Left ventricle myocardium inferior (tissue), 1 donor: ENCODE results near the gene NGRN. TPM values are rescaled to one million over a fixed set of nuclear protein-coding genes. Genes with fewer than 3 reads are reported as not detected.

Source experiments
- DNase-seq: peaks from one replicate; pipeline ENCODE4 v3.0.0-alpha.2; 2020
- H3K27ac ChIP-seq: fragments of 200-600 bp; replicated peaks from 2 replicates; pipeline ENCODE4 v1.8.0; 2021
- H3K27me3 ChIP-seq: fragments of 200-600 bp; 2 replicates; pipeline ENCODE4 v1.8.0; 2021; ENCODE audit warnings: low read depth
- H3K36me3 ChIP-seq: fragments of 200-600 bp; 2 replicates; pipeline ENCODE4 v1.8.0; 2021
- H3K4me1 ChIP-seq: fragments of 200-600 bp; 2 replicates; pipeline ENCODE4 v1.8.0; 2021
- H3K4me3 ChIP-seq: fragments of 200-600 bp; 2 replicates; pipeline ENCODE4 v1.8.0; 2021; ENCODE audit warnings: mild to moderate bottlenecking, moderate library complexity
- H3K9me3 ChIP-seq: fragments of 200-600 bp; replicated peaks from 2 replicates; pipeline ENCODE4 v1.8.0; 2021
- intact Hi-C: fragments of 100-400 bp; cut with micrococcal nuclease; formaldehyde crosslinking; loops from one replicate; pipeline ENCODE4 v1.11.0; 2022
- total RNA-seq: library from RNA; stranded (reverse); fragmentation: NEBNext Ultra II Directional; extraction: Animal tissue kit (Norgen Biotek cat#: 25700); gene quantifications from one replicate; pipeline ENCODE4 v1.2.1, GENCODE V29; 2021
- TF ChIP-seq, protein P1 (sequence below): fragments of 200-600 bp; IDR thresholded peaks from 2 replicates; pipeline ENCODE4 v1.8.0; 2021; ENCODE audit warnings: antibody characterized with exemption, mild to moderate bottlenecking, borderline replicate concordance
- donor health status: DM: no; HTN: yes; CAD: no; lungs with severe emphysema.

Gene NGRN
- total RNA-seq, 1 donor from 2014 or later: 120 TPM

DNA sequence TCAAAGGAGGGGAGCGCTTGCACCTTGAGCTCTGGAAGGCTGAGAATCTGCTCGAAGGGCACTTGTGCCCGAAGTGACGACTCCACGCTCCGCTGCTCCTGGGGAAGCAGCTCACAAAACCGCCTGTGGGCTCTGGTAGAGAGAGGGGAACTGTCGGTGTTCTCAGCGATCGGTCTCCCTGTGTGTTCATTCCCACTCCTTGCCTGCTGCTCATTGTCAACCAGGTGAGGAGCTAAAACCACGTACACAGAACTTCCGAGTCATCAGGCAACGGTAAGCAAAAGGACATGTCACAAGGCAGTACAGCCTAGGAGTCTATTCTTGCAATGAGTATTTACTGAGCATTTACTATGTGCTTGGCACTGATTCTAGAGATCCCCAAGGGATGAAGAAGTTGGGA is 33.3 kb upstream of the NGRN start:
- TF ChIP-seq, protein P1, sequence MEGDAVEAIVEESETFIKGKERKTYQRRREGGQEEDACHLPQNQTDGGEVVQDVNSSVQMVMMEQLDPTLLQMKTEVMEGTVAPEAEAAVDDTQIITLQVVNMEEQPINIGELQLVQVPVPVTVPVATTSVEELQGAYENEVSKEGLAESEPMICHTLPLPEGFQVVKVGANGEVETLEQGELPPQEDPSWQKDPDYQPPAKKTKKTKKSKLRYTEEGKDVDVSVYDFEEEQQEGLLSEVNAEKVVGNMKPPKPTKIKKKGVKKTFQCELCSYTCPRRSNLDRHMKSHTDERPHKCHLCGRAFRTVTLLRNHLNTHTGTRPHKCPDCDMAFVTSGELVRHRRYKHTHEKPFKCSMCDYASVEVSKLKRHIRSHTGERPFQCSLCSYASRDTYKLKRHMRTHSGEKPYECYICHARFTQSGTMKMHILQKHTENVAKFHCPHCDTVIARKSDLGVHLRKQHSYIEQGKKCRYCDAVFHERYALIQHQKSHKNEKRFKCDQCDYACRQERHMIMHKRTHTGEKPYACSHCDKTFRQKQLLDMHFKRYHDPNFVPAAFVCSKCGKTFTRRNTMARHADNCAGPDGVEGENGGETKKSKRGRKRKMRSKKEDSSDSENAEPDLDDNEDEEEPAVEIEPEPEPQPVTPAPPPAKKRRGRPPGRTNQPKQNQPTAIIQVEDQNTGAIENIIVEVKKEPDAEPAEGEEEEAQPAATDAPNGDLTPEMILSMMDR: no peak
- intact Hi-C loops: no loop called here
- Histone ChIP-seq H3K27me3 (no peaks in the 10 kb centered on the region), H3K4me3 (peak overlapping the region; percentile 74), H3K36me3 (peaks cover 61% of the 10 kb centered on the region), H3K9me3 (no peaks in the 10 kb centered on the region), H3K4me1 (peaks cover 65% of the 10 kb centered on the region), H3K27ac (peak overlapping the region; percentile 92)
- no peak for DNase-seq

DNA sequence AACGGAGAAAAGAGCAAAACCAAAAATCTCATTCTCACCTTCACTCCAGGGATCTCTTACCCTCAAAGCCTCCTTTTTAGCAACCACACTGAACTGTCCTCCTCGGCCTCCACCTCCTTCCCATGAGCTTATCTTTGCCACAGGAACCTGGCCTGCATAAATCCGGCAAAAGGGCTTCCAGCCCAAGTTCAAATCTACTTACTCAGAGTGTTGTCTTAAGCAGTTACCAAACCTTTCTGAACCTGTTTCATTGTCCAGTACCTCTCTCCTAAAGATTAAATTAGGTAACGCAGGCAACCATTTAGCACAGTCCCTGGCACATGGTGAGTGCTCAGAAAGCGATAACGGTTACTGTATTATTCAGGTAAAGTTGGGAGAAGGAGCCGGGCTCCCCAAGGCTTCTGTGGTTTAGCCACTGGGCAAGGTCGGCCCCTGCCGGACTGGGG is 32.5 kb upstream of the NGRN start:
- no peaks in the 10 kb centered on the region for H3K9me3 ChIP-seq
- H3K4me3 ChIP-seq: peak overlapping the region; percentile 74
- intact Hi-C loops: no loop called here
- H3K27ac ChIP-seq: peak overlapping the region; percentile 92
- no peak for DNase-seq
- no peaks in the 10 kb centered on the region for H3K27me3 ChIP-seq
- TF ChIP-seq, protein P1: no peak
- H3K4me1 ChIP-seq: peaks cover 65% of the 10 kb centered on the region
- peaks cover 62% of the 10 kb centered on the region for H3K36me3 ChIP-seq

DNA sequence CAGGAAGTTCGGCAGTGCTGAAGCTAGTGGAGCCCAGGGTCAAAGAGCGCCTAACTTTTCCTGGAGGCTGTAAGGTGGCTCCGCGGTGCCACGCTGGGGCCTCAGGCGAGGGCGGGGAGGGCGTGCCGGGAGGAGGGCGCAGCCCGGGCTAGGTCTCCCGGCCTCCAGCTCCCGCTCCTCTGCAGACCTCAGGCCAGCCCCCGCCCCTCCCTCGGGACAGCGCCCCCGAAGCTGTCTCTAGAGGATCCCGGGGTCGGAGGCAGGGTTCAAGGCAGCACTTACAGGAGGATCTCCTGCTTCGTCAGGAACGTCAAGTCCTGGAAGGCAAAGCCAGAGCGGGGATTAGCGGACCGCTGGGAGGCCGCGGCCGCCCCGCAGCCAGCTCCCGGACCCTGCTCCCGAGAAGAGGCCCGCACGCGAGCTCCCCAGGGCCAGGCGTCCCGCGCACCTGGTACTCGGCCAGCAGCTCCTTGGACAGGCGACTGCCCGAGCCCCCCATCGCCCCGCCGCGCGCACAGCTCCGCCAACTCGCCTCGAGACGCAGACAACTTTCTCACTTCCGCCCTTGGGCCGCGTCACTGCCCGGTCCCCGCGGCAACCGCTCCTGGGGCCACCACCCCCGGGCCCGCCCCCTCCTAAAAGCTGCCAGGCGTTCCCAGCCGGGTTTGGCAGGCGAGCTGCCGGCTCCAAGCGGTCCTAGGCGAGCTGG is 31.9 kb upstream of the NGRN start, which contains the start of gene CIB1:
Gene CIB1, minus strand, starts transcription at position 555 of the 709 bp plus-strand sequence. Its CDS starts 56 bp downstream, at position 499.
- Histone ChIP-seq H3K4me3 (peak within 1 kb of the TSS; percentile 74), H3K36me3 (peaks cover 62% of the 10 kb centered on the region), H3K9me3 (no peaks in the 10 kb centered on the region), H3K27me3 (no peaks in the 10 kb centered on the region), H3K27ac (peak within 1 kb of the TSS; percentile 92), H3K4me1 (peaks cover 61% of the 10 kb centered on the region)
- intact Hi-C loops: no loop called here
- DNase-seq: peak; percentile 98
- TF ChIP-seq, protein P1: peak; percentile 62

DNA sequence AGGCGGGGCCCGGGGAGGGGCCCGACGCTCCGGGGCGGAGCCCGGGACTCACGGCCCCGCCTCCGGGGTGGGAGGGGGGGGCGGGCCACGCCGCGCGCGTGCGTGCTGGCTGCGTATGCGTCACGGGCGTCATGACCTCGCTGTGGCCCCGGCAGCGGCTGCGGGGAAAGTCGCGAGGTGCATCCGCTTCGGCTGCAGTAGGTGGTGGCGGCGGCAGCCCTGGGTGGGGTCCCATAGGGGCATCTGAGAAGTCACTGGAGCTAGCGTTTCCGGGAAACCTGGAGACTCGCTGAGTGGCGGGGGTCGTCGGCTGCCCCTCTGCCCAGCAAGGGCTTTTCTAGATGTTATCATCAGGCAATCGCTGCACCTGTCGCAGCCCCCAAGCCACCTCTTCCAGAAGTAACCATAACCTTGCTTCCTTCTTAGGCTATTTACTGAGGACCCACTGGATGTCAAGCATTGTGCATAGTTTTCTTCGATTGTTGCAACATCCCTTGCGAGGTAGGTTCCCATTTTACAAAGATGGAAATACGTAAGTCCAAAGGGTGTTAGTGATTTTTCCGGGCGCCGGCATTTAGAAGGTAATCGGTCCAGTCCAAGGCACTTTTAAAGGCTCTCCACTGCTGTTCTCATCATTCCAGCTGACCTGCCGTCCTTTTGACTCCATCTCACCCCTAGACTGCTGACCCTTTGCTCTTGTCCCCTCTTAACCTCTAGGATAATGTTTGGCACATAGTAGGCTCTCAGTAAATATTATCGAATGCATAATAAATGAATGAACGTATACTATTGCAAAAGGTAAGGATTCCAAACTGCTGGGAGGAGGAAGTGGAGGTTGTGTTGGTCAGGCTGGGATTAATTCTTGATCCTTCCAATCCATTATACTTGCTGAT is 31.1 kb upstream of the NGRN start, which contains the start of gene GDPGP1:
Gene GDPGP1, plus strand, starts transcription at position 114 of the 893 bp plus-strand sequence. CDS start 6,700 bp downstream, outside the sequence.
- Histone ChIP-seq H3K27me3 (no peaks in the 10 kb centered on the region), H3K9me3 (no peaks in the 10 kb centered on the region), H3K4me1 (peaks cover 53% of the 10 kb centered on the region), H3K27ac (peak within 1 kb of the TSS; percentile 92), H3K4me3 (peak within 1 kb of the TSS; percentile 74), H3K36me3 (peaks cover 60% of the 10 kb centered on the region)
- TF ChIP-seq, protein P1: no peak
- intact Hi-C loops: no loop called here
- DNase-seq: no peak

DNA sequence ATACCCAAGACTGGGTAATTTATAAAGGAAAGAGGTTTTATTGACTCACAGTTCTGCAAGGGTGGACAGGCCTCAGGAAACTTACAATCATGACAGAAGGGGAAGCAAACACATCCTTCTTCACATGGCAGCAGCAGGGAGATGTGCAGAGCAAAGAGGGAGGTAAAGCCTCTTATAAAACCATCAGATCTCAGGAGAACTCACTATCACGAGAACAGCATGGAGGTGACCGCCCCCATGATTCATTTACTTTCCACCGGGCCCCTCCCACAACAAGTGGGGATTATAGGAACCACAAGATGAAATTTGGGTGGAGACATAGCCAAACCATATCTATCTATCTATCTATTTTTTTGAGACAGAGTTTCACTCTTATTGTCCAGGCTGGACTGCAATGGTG is 26.1 kb upstream of the NGRN start:
- H3K36me3 ChIP-seq: peaks cover 49% of the 10 kb centered on the region
- peaks cover 22% of the 10 kb centered on the region for H3K4me1 ChIP-seq
- no peak overlapping the region for H3K27ac ChIP-seq
- H3K4me3 ChIP-seq: no peak overlapping the region
- intact Hi-C loops: no loop called here
- no peak for DNase-seq
- TF ChIP-seq, protein P1: no peak
- H3K27me3 ChIP-seq: no peaks in the 10 kb centered on the region
- no peaks in the 10 kb centered on the region for H3K9me3 ChIP-seq
